Heart left ventricle (tissue), 13 donors: ENCODE measurements around the gene RGS7.

Experiments used
- CTCF ChIP-seq, 12 donors: fragments of 200-600 bp; sonication (generic) in 4 of 12; IDR thresholded peaks; one replicate each; pipeline versions ENCODE4 v1.5.0 to v1.8.0; 2018 to 2022; ENCODE audit warnings: antibody characterized with exemption in 12 of 12, mild to moderate bottlenecking in 5 of 12
- POLR2A ChIP-seq, 2 donors: fragments of 450-650 bp; IDR thresholded peaks; one replicate each; pipeline ENCODE4 v1.6.1; 2017; ENCODE audit warnings: antibody characterized with exemption in 2 of 2, mild to moderate bottlenecking in 2 of 2, moderate library complexity in 2 of 2
- donor health status: ischemic (EF 13 %, LVEDD 7.1; RV severe dilation, severe dysfunction).
- donor health status: DM: no; HTN: yes; CAD: no.
- donor health status: DM: no; HTN: no; CAD: no.
- donor health status: ischemic (EF 25% LVEDD 6.9; RV normal size, moderate dysfunction).
- donor health status: ischemic (EF 25% LVEDD 5.7; RV mildly dilated, moderate dysfunction).
- donor health status: ischemic (EF 35%, LVEDD 5.7; RV mildly dilated, moderate dysfunction).
- donor health status: nonischemic (EF 11% LVEDD 7.7; RV severe dilation, severe dysfunction).
- donor health status: DM: yes; HTN: yes; CAD: no.
- donor health status: PGD.
- donor health status: ischemic (EF 29% LVEDD 5.4; RV normal size, mild dysfunction).
- donor health status: nonischemic (EF 23%, LVEDD 6.1; RV moderate dilation, normal function).

- TF ChIP-seq CTCF (IDR thresholded peaks at IDR 0.05) (no peak), POLR2A (IDR thresholded peaks at IDR 0.05) (no peak)
Measured at GRCh38 chr1:241007668-241008067, 349.3 kb downstream of the RGS7 start.
